GM20431 (cell line): ENCODE data around the gene ABCA1.

Experiments used
- in situ Hi-C: fragments of 300-500 bp; cut with MseI, MboI; formaldehyde crosslinking; loops from one replicate; pipeline ENCODE4 v1.15.0; 2020; ENCODE audit warnings: low sequenced_read_pairs; ENCODE audit not compliant: unreplicated experiment

The ABCA1 gene

DNA sequence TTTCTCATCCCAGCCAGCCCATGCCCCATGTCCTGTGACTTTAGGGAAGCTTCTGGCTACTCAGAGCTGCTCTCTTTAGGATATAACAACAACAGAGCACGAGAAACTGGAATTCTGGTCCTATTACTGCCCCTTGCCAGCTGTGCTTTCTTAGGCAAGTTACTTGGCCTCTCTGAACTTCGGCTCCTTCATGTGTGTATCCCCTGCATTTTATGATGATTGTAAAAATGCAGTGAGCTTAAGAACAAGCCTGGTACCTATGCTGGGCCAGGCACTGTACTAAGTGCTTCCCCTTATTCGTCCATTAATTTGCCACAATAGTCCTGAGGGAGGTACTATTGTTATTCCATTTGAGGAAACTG is 54.5 kb downstream of the ABCA1 start:
- in situ Hi-C loops = loop anchor here (25.0 kb wide), 1 partner anchor 539 kb away; no protein-coding TSS in a partner anchor

DNA sequence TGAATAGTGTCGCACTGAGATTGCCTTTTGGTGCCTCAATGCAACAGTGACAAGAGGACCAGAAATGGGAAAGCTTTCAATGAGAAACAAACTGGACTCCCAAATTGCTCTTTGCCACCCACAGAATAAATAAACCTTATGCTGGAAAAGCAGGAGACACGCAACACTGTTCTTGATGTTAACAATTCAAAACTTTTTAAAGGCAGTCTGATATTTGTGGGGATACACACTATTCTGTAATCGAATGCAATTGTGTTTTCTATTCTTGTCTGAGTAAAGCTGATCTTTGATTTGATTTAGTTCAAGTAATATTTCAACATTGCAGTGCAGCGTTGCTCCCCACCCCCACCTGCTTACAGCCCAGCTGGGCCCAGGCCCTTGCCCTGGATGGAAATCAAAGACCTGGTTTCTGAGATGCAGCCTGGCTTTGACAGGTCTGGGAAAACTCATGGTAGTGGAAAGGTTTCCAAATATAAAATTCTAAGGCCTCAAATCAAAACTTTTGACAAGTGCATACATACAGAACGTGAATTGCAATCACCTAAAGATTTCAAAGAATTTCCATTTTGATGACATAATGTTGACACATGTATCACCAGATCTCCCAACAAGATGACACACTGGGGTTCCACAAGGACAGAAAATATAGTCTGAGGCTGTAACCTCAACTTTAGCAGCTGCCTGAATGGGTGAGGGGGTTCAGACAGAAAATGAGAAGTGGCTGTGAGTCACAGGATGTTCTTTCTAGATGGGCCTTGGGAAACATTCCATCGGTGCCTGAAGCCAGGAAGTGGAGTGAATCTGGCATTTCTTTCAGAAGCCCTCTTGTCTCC is 55.1 kb downstream of the ABCA1 start:
- in situ Hi-C loops = loop anchor here (25.0 kb wide), 1 partner anchor 539 kb away; no protein-coding TSS in a partner anchor

DNA sequence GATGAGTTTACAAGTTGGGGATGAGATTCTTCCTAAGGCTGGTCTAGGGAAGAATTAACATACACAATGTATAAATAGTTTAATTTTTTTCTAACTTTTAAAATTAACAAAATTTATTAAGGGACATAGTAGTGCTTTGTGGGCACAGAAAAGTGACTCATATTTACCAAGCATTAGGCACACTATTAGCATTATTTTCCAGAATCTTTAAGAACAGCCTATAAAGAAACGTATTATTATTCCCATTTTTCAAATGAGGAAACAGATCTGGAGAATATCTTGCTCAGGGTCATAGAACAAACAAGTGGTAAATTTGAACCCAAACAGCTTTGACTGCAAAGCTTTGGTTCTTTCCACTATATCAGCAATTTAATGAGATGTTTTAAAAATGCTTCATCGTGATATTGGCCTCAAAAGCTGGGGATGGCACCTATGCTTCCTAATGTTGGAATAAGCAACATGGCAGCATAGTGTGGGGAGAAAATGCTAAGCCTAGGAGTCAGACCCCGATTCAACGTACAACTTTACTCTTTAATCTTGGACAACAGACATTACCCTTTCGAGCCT is 55.9 kb downstream of the ABCA1 start:
- in situ Hi-C loops = loop anchor here (25.0 kb wide), 1 partner anchor 540 kb away; no protein-coding TSS in a partner anchor

DNA sequence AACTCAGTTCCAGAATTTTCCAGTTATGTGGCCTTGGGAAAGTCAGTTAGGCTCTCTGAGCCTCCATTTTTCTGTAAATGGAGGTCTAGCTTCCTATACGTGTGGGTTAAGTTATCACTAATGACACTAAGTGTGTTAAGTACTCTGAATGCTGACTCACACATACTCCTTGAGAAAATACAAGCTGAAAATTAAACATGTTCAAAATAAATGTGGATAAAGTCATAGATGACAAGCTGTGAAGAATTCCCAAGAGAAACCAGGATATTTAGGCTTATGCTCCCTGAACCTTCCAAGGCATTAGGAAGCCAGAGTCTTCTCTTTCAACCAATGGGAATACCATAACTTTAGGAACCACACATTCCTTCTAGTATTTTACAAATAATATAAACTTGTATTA is 58.1 kb downstream of the ABCA1 start:
- in situ Hi-C loops = loop anchor here (10.0 to 25.0 kb wide), 2 partner anchors 285 to 542 kb away; no protein-coding TSS in a partner anchor

DNA sequence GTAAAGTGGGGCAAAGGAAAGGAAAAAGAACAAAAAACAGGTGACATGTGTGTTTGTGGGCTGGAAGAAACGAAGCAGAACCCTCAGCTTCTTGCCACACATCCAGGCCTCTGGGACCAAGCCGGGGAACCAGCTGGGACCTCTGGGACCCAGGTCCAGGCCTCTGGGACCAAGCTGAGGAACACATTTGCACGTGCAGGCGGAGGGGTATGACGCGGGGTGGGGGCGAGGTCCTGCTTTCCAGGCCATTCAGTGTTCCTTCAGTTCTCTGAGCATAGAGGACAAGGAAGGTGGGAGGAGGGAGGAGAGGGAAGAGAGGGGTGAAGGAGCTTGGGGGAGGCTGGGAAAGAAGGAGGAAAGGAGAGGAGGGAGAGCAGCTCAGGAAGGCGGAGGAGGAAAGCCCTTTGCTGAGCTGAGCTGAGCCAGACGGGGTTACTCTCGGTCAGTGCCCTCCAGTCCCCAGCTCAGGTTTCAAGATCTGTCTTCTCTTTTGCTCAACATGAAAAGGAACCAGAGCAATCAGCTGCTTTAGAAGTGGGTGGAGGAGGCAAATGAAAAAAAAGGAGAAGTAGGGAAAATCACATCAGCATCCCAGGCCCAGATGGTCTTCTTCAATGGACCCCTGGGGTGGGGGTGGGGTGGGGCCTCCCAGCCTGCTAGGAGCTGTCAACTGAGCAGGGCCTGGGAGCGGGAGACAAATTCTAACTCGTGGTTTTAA is 59.1 kb downstream of the ABCA1 start:
- in situ Hi-C loops = loop anchor here (10.0 to 25.0 kb wide), 2 partner anchors 286 to 543 kb away; no protein-coding TSS in a partner anchor

DNA sequence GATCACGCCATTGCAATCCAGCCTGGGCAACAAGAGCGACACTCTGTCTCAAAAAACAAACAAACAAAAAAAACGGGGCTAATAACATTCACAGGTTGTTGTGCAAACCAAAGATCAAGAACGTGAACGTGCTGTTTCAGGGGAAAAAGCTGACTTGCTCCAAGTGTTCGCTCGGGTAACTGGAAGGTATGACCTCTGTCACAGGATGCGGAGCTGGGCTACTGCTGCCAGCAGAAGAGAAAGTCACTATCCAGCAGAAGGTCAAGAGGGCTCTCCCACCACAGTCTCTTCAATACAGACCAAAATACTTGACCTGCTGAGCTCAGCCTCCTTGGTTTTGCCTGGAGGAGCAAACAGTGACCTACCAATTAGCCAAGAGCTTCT is 59.7 kb downstream of the ABCA1 start:
- in situ Hi-C loops = loop anchor here (10.0 to 25.0 kb wide), 2 partner anchors 287 to 544 kb away; no protein-coding TSS in a partner anchor

DNA sequence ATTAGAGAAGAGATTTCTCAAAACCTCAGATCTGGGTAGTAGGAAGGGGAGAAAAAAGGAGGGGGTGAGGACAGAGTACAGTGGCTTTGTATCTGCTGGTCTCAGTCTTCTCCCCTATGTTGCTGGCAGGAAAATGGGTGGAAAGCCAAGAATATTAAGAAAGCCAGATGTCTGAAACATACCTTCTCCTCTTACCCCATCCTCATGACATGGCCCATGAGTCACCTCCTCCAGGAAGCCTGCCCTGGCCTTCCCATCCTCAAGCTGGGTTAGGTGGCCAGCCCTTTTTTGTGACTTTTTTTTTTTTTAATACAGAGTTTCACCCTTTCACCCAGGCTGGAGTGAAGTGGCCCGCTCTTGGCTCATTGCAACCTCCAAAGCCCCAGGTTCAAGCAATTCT is 61.8 kb downstream of the ABCA1 start:
- in situ Hi-C loops = loop anchor here (10.0 to 25.0 kb wide), 2 partner anchors 289 to 546 kb away; no protein-coding TSS in a partner anchor

DNA sequence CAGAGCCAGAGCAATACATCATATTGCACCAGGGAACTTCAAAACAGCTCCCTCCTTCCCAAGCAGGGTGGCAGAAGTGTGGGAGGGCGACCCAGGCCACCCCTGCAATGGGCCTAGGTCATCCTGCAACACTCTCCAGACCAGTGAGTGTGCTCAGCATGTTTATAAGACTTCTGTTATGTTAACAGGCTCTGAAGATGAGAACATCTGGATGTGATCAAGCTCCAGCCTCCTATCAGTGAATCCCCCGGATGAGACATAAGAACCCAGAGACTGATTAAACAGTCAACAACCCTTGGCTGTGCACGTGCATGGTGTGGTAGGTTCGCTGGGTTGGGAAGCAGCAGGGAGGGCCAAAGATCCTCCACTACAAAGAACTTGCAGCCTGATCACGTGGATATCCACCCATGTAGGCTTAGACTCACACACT is 63.3 kb downstream of the ABCA1 start:
- in situ Hi-C loops = loop anchor here (10.0 to 25.0 kb wide), 2 partner anchors 290 to 548 kb away; no protein-coding TSS in a partner anchor

DNA sequence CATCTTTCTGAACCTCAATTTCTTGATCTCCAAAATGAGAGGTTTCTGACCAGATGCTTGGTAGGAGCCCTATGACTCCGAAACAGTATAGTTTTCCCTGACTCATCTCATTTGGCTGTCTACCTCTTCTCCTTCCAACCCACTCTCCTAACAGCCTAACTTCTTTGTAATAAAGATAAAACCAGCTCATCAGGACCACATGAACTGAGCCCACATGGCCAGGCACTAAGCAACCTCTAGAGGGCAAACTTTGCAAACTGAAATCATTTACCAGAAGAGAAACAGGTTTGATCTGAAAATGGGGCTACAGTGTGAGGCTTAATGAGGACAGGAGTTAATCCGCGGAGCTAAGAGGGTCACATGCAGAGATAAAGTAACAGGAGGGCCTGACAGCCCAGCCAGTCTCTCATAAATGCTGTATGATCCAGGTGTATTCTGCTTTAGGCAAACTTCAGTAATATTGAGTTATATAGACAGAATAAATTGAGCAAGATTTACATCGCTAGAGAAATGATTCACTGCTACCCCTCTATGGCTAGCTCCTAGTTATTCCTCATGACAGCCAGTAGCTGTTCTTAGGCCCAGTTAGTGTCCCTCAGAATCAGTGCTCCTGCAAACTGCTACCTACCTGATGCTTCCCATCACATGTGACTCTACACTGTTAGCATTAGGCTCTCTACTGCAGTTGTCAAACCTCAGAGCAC is 64.6 kb downstream of the ABCA1 start:
- in situ Hi-C loops = loop anchor here (10.0 to 25.0 kb wide), 2 partner anchors 291 to 549 kb away; no protein-coding TSS in a partner anchor

DNA sequence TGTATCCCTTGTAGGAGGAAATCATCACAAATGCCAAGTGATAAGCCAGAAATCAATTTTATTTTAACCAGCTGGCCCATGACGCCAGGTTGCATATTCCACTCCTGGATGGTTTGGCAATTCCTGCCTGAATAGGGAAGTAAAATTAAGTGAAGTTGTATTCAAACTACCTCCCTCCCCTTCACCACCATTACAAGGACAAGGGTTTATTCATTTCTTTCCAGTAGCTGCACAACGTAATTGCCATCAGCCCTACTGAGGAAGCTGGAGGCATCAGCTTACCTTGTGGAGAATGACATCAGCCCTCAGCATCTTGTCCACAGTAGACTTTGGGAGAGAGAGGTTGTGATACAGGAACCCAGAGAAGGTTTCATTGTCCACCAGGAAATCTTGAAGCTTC is 66.6 kb downstream of the ABCA1 start:
- in situ Hi-C loops = loop anchor here (10.0 to 25.0 kb wide), 2 partner anchors 293 to 551 kb away; no protein-coding TSS in a partner anchor

DNA sequence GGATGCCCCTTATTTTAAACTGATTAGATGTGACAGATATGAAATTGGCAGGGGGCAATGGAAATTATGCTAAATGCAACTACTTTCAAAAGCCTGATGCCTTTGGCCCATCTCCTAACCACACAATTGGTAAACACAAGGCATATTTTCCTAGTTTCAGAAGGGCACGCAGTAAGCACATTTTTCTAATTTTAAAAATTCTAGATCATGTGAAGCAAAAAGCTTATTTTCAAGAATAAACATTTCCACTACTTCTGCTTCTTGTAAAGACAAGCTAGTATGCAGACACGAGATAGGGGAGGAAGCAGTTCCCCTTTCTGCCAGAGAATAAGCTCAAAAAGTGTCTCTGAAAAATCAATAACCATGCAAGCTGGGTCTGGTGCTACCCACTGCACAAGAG is 67.7 kb downstream of the ABCA1 start:
- in situ Hi-C loops = loop anchor here (10.0 to 25.0 kb wide), 2 partner anchors 295 to 552 kb away; no protein-coding TSS in a partner anchor

DNA sequence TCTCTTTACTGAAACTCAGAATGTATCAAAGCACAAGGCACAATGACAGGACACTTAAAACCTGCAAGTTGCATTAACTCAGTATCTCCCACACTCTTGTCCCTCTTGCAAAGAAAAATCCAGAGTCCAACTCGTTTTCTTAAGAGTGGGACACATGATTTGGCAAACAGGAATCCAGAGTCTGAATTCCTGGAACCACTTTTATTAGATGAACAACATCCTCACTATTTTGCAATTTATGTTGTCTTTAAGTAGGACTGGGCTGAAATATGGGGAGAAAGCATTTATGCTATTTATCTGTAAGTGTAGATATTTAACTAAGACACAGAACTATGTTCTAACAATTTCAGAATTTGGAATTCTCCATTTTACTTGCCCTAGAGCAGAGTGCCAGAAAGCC is 69.1 kb downstream of the ABCA1 start:
- in situ Hi-C loops = loop anchor here (25.0 kb wide), 1 partner anchor 553 kb away; no protein-coding TSS in a partner anchor

DNA sequence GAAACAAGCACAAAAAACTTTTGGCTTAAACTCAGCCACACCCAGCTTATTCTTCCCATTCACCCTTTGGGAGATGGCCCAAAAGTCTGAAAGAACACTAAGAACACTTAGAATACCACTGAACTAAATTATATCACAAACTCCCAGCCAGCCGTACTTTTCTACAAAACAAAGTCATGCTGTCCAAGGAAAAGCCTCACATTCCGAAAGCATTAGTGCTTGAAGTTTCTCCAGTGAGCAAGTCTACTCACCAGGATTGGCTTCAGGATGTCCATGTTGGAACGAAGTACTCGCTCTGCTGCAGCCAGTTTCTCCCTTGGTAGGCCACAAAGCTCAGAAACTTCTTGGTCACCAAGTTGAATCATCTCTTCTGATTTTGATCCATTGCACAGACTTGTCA is 69.7 kb downstream of the ABCA1 start:
- in situ Hi-C loops = loop anchor here (25.0 kb wide), 1 partner anchor 554 kb away; no protein-coding TSS in a partner anchor

DNA sequence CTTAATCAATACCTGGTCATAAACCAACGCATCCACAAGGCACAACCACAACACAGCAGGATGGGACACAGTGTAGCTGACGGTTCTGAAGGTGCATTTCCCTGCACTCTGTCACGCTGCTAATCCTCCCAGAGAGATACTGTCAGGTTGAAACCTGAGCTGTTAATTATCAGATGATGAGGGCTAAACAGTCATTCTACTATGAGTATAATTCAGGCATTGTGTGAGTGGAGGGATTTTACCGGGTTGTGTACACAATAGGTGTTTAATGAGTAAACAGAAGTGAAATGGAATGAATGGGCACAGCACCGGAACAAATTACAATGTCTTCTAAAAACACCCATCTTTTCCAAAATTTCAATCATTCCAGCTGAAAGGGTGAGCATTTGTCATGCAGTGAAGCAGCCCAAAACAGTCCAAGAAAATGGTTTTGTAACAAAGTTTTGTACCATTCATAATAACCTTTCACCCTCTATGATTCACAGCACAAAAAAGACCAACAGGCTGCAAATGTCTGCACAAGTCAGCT is 71.5 kb downstream of the ABCA1 start:
- in situ Hi-C loops = loop anchor here (25.0 kb wide), 1 partner anchor 556 kb away; no protein-coding TSS in a partner anchor

DNA sequence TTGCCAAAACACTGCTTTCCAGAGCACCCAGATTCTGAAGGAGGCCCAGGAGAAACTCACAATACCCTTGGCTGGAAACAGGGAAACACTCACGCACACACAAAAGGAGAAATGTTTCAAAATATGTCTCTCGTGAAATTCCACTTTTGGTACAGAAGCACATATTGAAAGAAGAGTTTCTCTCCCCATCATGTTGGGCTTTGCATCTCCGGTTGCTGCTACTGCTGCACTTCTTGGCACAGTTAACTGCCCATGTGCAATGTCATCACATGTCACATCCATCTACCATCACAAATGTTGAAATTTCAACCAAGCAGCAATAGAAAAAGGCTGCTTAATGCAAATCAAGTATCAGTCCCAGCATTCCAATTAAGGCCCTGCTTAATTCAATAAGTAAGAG is 72.1 kb downstream of the ABCA1 start:
- in situ Hi-C loops = loop anchor here (25.0 kb wide), 1 partner anchor 556 kb away; no protein-coding TSS in a partner anchor

DNA sequence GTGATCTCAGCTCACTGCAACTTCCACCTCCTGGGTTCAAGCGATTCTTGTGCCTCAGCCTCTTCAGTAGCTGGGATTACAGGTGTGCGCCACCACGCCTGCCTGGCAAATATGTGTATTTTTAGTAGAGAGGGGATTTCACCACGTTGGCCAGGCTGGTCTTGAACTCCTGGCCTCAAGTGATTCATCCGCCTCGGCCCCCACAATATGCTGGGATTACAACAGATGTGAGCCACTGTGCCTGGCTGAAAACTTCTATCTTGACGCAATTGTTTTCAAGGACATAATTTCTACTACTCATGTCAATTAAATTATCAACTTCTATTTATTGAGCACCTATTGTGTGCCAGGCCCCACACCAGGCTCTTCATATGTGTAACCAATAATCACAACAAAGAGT is 72.7 kb downstream of the ABCA1 start:
- in situ Hi-C loops = loop anchor here (25.0 kb wide), 1 partner anchor 557 kb away; no protein-coding TSS in a partner anchor

DNA sequence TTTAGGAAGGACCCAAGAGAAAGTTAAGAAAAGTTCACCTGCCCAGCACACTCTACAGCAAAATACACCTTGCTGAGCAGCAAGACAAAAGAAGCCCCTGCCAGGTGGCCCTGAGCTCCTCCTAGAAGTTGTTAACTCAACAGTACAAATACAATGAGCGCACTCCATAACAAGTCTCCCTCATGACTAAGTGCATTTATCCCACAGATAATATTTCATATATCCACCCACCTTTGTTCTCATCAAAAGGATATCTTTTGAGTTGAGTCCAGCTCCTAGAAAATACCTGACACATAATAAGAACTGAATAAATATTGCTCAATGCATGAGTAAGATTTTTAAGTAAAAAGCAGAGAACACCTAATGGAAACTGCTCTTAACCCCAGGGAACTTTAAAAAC is 73.3 kb downstream of the ABCA1 start:
- in situ Hi-C loops = loop anchor here (25.0 kb wide), 1 partner anchor 558 kb away; no protein-coding TSS in a partner anchor

DNA sequence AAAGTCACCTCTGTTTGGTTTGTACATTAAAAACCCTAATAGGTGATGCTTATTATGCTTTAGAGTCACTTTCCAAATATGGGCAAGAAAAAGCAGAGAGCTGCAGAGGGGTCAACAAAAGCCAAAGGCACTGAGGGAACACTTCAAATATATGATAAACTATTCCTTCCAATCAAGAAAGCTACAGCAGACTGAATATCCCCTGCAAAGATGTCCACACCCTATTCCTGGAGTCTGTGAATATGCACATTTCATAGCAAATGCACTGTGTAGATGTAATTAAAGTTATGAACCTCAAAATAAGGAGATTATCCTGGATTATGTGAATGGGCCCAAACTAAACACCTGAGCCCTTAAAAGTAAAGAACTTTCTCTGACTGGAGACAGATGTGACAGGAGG is 74.3 kb downstream of the ABCA1 start:
- in situ Hi-C loops = loop anchor here (25.0 kb wide), 1 partner anchor 559 kb away; no protein-coding TSS in a partner anchor

DNA sequence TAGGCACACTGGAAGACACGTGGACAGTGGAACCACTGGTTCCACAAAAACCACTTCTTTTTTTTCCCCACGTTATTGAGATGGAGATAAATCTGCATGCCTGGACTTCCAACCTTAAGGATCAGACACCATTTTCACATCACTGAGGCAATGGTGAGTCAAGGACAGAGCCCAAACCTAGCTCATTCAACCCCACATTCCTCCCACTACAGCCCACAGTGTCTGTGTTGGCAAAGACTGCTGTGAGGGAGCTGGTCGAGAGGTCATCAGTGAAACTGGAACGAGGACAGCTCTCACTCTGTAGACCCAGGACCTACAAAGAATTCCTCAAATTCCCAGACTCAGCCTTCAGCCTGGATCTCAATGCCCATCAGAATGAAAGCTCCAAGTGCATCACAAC is 74.8 kb downstream of the ABCA1 start:
- in situ Hi-C loops = loop anchor here (25.0 kb wide), 1 partner anchor 559 kb away; no protein-coding TSS in a partner anchor
